Spleen (tissue), 7 donors: ENCODE data around the gene PACSIN2.

Source experiments
- POLR2A ChIP-seq, 3 donors: fragments of 450-650 bp; IDR thresholded peaks; one replicate each; pipeline ENCODE4 v1.5.1; 2017; ENCODE audit warnings: antibody characterized with exemption in 3 of 3, mild to moderate bottlenecking in 1 of 3
- POLR2AphosphoS5 ChIP-seq, 3 donors: sonication (generic); formaldehyde crosslinking; IDR thresholded peaks; one replicate each; pipeline ENCODE4 v1.5.1; 2017; ENCODE audit warnings: antibody characterized with exemption in 3 of 3
- TF ChIP-seq, protein P1 (sequence below), 11 experiments: fragments of 200-600 bp in 7 of 11; fragments of 450-650 bp in 4 of 11; sonication (generic) in 4 of 11; IDR thresholded peaks in 8 of 11; conservative IDR thresholded peaks in 3 of 11; 1 replicate in 7 of 11; 2 replicates in 4 of 11; pipeline versions ENCODE4 v1.4.0 to v1.8.0; 2016 to 2021; ENCODE audit warnings: antibody characterized with exemption in 11 of 11, inconsistent platforms in 4 of 11, mild to moderate bottlenecking in 1 of 11
- donor health status: DM: no; HTN: no; CAD: no; lungs with moderate emphysema.
- donor health status: DM: no; HTN: no; CAD: no.
- donor health status: DM: no; HTN: no; CAD: no.

- TF ChIP-seq, protein P1, sequence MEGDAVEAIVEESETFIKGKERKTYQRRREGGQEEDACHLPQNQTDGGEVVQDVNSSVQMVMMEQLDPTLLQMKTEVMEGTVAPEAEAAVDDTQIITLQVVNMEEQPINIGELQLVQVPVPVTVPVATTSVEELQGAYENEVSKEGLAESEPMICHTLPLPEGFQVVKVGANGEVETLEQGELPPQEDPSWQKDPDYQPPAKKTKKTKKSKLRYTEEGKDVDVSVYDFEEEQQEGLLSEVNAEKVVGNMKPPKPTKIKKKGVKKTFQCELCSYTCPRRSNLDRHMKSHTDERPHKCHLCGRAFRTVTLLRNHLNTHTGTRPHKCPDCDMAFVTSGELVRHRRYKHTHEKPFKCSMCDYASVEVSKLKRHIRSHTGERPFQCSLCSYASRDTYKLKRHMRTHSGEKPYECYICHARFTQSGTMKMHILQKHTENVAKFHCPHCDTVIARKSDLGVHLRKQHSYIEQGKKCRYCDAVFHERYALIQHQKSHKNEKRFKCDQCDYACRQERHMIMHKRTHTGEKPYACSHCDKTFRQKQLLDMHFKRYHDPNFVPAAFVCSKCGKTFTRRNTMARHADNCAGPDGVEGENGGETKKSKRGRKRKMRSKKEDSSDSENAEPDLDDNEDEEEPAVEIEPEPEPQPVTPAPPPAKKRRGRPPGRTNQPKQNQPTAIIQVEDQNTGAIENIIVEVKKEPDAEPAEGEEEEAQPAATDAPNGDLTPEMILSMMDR (IDR thresholded peaks at IDR 0.05 in 8 of 11, conservative IDR thresholded peaks at IDR 0.05 in 3 of 11), result no peak
- peak in 1 of 3 donors; percentile 35 for TF ChIP-seq POLR2AphosphoS5 (IDR thresholded peaks at IDR 0.05)
- no peak for TF ChIP-seq POLR2A (IDR thresholded peaks at IDR 0.05)
These were observed 110.9 kb downstream of the PACSIN2 start for GRCh38 chr22:42904050-42904449.
